HG03439 (cell line): ENCODE data around the gene USF3.
"Not testable (repeated sequence)": the region's sequence is repeated elsewhere in the genome, so short reads cannot be mapped to it uniquely, and the experiment has no call there.

Experiments
- ATAC-seq: cut with Tn5 transposase; IDR thresholded peaks from one replicate; pipeline ENCODE4 v1.9.1; 2021; ENCODE audit warnings: mild to moderate bottlenecking, moderate library complexity; ENCODE audit not compliant: unreplicated experiment

USF3 gene

DNA sequence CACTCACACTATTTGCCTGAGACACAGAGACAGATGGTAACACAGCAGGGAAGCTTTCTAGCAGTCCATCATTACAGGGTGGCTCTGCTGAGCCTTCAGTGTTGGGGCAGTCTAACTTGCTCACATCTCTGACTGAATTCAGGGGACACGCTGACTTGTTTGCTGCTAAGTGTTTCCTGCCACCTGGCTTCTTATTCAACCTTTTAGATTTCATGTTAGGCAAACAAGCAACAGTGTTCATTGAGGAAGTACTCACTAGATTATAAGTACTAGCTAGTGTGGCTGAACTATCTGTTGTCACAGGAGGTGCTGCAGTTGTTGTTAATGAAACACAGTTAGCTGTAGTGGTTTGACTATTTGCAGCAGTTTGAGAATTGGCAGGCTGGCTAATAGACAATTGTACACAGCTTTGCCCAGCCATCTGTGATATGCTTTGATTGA, 37.3 kb downstream of the USF3 start:
- no peak for ATAC-seq

DNA sequence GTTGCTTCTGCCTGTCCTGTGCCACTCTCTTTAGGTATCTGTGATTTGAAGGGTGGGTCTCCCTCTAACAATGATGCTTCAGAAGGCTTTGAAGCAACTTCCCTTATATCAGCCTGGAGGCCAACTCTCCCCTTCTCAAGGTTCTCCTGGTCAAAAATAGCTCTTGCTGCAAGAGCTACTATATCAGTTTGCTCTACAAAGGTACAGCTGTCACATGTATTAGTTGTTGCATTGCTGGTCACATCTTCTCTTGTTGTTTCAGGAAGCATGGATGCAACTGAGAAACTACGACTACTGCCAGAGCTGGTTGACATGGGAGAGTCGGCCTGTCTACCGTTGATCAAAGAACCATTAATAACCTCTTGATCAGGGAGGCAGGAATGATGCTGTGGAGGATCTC, 38.3 kb downstream of the USF3 start:
- no peak for ATAC-seq

DNA sequence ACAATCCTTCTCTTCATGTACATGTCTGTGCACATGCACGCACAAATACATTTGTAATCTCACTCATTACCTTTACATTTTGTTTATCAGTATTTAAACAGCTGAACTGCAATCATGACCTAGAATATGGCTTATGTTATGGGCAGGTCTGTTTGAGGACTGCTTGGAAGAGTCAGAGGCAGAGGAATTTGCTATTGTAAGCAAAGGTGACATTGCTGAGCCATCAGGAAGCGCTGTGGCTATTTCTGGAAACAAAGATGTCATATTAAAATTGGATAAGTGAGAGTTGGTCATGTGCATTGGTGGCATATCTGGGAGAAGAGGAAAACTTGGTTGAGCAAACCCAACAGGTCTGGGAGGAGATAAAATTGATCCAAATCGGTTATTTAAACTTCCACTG, 41.6 kb downstream of the USF3 start:
- no peak for ATAC-seq

DNA sequence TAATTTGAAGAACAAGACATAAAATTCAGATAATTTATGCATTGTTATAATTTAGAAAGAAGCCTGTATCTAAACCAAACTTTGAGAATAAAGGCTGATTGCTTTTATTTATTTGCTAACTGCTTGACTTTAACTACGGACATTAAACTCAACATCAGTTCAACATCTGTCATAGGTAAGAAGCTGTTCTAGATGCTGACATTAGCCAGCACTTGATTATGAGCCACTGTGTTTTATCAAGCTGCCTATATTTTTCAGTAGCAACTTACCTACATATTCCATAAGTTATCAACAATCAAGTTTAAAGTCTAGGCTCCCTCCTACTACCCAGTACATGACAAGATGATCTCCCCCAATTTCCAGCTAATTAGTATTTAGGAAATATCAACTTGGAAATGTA, 42.1 kb downstream of the USF3 start:
- ATAC-seq: no peak

DNA sequence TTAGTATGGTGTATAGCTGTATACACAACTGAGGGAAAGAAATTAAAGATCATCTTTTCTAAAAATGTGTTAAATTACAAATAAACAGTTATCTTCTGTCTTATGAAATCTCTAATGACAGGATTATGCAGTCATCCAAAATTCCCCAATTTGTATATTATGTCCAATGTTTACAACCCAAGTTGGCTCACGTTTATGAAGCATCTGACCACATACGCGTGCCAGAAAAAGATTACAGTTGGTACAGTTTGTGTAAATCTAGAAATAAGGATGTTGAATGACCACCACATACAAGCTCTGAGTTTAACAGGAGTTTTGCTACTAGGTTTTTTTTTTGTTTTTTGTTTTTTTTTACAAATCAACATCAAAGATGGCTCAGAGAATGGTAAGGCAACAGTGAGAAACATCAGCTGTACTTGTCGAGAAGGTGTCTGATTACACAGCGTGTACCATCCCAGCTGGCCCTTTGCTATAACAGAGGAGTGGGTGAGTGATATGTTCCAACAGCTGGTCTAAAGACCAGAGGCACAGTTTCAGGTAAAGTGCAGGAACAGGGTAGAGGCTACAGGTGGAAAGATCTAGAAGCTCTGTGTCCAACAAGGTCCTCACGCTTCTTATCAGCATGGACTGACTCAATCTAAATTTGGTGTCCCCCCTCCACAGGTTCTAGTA, 47.1 kb downstream of the USF3 start:
- no peak for ATAC-seq

DNA sequence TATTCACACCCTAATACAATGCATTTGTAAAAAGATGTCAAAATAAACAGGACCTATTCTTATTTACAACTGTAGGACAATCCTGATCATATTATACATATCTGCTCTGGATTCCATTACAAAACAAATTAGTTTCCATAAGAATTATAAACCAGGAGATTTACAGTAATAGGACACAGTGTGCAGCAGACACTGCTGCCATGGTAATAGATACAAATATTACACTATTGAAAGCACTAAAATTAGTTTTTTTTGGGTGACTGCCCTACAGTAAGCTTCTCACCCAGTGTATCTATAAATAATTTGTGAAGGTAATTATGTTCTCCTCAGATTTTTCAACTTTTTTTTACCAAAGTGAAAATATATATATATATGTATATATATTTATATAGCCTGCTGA, 47.9 kb downstream of the USF3 start:
- no peak for ATAC-seq

DNA sequence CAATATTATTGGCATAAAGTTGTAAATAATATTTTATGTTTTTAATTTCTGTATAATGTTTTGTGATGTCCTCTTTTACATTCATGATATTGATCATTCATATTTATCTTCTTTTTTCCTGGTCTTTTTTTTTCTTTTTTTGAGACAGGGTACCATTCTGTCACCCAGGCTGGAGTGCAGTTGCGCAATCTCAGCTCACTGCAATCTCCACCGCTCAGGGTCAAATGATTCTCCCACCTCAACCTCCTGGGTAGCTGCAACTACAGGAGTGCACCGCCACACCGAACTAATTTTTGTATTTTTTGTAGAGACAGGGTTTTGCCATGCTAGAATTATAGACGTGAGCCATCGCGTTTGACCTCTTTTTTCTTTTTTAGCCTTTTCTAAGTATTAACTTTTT, 52.9 kb downstream of the USF3 start:
- ATAC-seq: no peak

DNA sequence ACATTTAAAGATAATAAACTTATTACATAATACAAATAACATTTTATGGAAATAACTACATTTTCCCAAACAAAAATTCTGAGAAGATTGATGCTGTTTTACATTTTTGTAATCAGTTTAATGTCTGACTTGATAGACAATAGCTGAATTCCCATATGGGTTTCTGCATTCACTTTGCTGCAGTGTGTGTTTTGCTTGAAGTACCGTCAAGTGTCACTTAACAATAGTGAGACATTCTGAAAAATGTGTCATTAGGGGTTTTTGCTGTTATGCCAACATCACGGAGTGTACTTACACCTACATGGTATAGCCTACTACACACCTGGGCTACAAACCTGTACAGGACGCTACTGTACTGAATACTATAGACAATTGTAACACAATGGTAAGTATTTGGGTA, 57.5 kb downstream of the USF3 start:
- no peak for ATAC-seq

DNA sequence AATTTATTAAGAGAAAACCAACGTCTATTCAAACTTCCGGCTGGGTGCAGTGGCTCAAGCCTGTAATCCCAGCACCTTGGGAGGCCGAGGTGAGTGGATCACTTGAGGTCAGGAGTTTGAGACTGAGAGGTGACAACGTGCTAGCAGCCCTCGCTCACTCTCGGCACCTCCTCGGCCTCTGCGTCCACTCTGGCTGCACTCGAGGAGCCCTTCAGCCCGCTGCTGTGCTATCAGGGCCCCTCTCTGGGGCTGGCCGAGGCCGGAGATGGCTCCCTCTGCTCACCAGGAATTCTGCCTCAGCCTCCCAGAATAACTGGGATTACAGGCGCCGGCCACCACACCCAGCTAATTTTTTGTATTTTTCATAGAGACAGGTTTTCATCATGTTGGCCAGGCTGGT, 58.7 kb downstream of the USF3 start:
- ATAC-seq: no peak

DNA sequence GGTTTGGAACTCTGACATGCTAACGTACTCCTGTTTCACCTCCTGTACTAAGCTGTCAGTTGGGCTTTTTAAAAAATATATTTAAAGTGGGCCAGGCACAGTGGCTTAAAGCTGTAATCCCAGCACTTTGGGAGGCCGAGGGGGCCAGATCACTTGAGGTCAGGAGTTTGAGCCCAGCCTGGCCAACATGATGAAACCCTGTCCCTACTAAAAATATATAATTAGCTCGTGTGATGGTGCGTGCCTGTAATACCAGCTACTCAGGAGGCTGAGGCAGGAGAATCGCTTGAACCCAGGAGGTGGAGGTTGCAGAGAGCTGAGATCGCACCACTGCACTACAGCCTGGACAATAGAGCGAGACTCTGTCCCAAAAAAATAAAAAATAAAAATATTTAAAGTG, 60.4 kb downstream of the USF3 start:
- ATAC-seq: not testable (repeated sequence)

DNA sequence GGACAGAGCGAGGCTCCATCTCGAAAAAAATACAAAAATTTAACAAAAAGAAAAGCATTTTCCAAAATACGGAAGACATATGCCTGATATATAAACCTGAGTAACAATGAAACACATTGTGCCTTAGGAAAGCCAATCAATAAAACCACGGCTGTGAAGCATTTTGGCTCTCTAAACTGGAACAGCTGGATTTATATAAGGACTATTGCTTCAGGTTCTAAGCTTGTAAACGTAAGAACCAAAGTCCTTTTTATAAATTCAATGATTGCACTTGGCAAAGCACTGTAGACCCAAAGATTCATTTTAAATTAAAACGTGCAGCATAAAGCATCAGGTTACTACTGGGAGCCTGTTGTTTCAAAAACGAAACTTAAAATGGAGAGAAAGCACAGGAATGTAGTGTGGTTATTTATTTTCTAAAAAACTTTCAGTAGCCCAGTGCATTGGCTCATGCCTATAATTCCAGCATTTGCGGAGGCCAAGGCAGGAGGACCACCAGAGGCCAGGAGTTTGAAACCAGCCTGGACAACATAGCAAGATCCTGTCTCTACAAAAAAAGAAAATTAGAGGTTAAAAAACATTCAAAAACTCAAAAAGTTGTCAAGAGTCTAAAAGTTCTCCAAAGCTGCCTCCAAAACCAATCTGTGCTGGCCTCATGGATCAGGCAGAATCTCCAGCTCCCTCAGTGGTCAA, 61.5 kb downstream of the USF3 start:
- no peak for ATAC-seq

DNA sequence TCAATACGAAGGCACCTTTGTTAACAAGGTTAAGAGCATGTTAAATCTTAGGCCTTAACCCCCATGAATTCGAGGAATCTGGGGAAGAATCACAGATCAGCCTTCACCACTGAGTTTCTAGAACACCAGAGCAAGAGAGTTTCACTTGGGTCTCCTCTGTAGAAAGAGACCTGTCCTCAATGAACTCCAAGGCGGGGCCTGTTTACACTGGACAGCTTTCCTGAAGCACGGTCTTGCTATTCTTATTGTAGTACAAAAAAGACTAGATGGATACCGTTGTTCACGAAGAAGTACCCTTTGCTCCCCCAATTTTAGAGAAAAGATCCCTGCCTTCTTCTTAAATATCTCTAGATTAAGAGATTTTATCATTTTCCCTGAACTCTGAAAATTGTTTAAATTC, 64.9 kb downstream of the USF3 start:
- no peak for ATAC-seq

DNA sequence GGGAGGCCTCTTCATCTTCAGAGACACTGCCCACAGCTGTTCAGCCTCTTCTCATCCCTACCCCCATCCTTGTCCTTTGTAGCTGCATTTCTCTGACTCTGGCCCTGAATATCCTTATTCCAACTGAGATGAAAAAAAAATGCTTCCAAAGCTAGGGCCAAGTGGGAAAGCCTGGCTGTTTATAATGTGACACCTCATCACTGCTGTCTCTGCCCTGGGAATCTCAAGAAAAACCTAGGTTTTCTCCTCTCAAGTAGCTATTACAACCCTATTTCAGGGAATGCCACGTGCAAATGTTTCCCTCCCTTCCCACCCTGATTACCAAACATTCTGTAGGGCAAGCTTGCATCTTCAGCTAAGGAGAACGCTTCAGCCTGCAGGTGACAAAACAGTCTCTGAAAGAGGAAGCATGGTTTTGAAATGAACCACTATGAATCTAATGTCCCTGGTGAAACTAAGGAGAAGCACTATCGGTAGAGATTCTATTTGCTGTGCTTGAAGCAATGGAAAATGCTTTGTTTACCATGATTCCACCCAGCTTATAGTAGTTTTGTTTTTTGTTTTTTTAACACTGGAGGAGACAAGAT, 65.4 kb downstream of the USF3 start:
- no peak for ATAC-seq

DNA sequence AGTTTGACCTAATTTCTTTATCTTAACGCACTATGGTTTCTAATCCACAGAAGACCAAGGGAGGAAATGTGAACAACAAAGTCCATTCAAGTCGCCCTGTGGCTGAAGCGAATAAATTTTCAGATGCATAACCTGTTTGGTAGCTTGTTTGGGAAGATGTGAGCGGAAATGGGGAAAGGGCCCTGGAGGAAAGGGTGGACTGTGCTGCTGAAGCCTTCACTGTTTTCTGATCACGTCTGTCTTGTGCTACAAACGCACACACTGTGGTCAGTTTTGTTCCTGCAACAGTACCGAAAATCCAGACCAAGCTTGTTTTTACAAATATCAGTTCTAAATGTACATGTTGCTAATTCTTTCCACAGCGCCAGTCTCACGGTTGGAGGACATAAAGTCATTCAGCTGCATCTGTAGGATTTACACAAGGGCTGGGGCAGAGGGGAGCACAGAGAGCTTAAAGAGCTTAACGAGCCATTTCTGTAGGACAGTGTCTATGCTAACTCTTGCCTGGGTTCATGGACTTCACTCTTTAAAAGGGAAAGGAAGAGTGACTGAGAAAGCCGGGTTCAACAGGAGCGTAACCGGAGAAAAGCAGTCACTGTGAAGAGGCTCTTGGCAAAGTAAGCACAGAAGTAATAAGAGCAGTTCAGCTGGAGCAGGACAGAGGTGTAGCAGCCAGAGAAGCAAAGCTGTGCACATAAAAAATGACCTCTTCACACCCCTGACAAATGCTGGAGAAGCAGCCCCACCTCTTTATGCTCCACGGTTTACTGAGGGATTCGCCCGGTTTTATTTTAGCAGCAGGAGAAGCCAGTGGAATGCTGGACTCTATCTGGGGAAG, 66.6 kb downstream of the USF3 start:
- ATAC-seq: no peak

DNA sequence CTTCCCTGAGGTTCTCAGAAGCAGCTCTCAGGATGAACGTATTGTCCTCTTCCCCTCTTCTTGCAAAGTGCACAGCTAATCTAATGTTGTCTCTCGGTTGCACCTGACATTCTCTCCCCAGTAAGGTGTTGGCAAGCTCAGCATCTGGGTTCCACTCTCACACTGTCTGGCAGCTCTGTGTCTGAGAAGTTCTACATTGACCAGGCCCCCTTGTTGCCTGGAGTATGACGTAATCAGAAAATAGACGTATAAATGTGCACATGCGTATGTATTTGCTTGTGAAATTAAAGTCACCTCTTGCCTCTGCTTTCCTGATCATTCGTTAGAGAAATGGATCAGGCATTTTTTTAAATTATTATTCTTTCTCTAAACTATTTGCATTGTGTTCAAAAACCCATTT, 67.7 kb downstream of the USF3 start:
- ATAC-seq: no peak

DNA sequence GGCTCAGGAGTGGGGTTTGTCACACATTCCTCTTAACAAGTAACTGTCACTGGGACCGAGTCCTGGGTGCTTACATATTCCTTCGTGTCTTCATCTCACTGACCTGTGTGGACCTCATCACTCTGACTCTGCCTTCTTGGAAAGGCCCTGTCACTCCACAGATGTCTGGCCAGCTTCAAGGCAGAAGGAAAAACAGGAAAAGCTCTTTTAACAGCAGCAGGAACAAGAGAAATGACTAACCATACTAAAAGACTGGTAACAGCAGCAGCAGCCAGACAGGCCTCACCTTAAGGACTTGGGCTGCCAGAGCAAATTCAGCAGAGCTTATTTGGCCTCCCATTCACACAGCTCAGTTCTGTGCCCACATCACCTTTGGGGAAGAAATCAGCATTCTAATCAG, 68.1 kb downstream of the USF3 start:
- ATAC-seq: no peak

DNA sequence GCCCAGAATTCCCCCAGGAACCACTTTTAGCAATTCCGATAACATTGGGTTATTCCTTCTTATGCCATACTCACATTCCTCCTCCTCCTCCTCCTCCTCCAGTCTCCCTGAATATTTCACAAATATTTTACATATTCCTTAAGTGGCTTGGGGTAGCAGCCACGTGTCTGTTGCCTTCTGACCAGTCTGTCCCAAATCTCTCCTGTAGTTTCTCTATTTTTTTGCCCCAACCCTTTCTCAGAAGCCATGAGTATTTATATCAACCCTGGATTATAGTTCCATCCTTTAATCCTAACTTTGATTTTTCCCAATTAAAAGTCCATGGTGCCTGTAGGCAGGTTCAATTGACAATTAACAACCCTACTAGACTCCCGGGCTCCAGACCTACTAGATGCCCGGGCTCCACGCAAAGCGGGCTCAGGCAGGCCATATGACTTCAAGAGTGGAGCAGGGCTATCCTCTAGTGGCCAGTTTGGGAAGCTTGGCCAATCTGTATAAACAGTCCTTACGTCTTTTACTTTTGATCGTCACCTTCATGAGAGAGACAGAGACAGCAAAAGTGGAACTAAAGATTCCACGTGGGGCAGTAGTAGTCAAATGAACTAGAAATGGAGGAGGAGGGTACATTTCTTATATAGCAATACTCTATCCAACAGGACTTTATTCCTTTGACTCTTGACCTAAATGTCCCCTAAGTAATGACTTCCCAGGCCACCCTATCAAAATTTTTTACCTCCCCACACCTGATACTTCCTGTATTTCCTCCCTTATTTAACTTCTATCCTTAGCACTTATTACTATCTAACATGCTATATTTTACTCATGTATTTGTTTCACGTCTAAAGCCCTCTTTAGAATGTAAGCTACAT, 69.7 kb downstream of the USF3 start:
- no peak for ATAC-seq

DNA sequence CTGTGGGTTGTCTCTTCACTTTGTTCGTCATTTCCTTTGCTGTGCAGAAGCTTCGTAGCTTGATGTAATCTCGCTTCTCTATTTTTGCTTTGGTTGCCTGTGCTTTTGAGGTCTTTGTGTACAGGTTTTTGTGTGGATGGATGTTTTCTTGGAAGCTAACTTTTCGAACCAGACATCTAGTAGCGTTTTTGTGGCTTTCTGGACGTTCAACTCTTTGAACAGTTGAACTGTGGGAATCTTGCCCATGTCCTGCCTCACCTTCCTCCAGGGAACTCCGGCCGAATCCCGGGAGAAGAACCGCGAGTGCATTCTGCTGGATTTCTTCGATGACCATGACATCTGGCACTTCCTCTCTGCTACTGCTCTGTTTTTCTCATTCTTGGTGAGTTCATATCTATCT, 70.6 kb downstream of the USF3 start:
- no peak for ATAC-seq

DNA sequence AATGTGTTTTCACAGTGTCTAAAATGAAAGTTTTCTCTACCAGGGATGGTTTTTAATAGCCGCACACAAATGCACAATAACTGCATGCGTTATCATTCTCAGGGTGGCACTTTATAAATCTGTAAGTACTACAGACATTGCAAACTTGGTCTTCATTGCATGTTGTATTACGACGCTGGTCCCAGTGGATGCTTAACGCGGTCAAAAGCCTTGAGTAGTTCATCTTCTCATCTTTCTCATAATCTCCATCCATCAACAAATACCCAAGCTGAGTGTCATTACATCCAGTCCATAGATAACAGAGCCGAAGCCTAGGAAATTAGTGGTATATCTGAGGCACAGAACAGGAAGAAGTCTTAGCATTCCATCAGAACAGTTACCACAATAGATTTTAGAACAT, 72.6 kb downstream of the USF3 start:
- ATAC-seq: no peak

DNA sequence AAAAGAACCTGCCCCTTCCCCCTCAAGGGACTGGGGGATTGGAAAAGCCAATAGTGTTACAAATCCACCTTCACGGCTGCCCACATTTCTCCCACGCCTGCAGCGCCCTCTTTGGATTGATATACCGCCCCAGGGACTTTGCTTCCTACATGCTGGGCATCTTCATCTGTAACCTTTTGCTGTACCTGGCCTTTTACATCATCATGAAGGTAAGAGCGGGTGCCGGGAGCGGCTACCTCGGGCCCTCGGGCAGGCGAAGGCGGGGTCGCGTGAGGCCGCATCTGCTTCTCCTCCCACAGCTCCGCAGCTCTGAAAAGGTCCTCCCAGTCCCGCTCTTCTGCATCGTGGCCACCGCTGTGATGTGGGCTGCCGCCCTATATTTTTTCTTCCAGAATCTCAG, 73.1 kb downstream of the USF3 start:
- no peak for ATAC-seq

DNA sequence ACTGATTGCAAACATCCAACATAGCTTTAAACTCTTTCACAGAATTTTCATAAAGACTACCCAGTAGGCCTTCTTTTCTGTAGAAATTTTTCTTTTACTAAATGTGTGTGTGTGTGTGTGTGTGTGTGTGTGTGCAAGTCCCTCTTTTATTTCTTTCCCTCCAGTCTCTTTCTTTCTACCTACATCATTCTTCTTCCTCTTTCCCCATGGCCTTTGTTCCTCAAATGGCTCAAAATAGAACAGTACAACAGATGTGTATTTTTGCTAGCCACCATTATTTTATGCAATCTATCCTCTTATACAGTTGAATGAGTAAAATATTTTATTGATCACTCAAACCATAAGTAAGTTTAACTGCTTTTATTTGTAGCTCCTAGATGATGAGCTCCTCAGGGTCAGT, 76.4 kb downstream of the USF3 start:
- no peak for ATAC-seq
